Small intestine (tissue), 7 donors: ENCODE results near the gene FHIT. TPM values are rescaled to one million over a fixed set of nuclear protein-coding genes. Genes with fewer than 3 reads are reported as not detected.

Source experiments
- DNase-seq, 2 donors: peaks; one replicate each; pipeline versions ENCODE4 v3.0.0 to v3.0.0-alpha.2; 2013
- FAIRE-seq: peaks from 2 replicates; lab custom pipeline; 2012; peaks lifted over from hg19 to GRCh38; lab: Jason Lieb, UNC
- H3K27ac ChIP-seq, 3 donors: one replicate each; pipeline ENCODE4 v1.5.1; 2013; ENCODE audit warnings: low read length in 2 of 3, mild to moderate bottlenecking in 2 of 3, control low read depth in 1 of 3, inconsistent platforms in 1 of 3, low read depth in 1 of 3, moderate library complexity in 1 of 3
- H3K27me3 ChIP-seq, 3 donors: one replicate each; pipeline ENCODE4 v1.6.1; 2013; ENCODE audit warnings: low read length in 3 of 3, inconsistent platforms in 1 of 3; ENCODE audit not compliant: control insufficient read depth in 3 of 3, insufficient read depth in 3 of 3
- H3K36me3 ChIP-seq, 3 donors: one replicate each; pipeline ENCODE4 v1.6.1; 2013; ENCODE audit warnings: low read length in 3 of 3, inconsistent platforms in 1 of 3, low read depth in 1 of 3, mild to moderate bottlenecking in 1 of 3, moderate library complexity in 1 of 3; ENCODE audit not compliant: control insufficient read depth in 3 of 3, insufficient read depth in 2 of 3
- H3K4me1 ChIP-seq, 3 donors: one replicate each; pipeline ENCODE4 v1.6.1; 2013; ENCODE audit warnings: low read length in 2 of 3, inconsistent platforms in 1 of 3, low read depth in 1 of 3, mild to moderate bottlenecking in 1 of 3, moderate library complexity in 1 of 3; ENCODE audit not compliant: control insufficient read depth in 3 of 3, insufficient read depth in 2 of 3
- H3K4me3 ChIP-seq, 3 donors: one replicate each; pipeline ENCODE4 v1.5.1; 2013; ENCODE audit warnings: low read length in 3 of 3, control low read depth in 1 of 3, inconsistent platforms in 1 of 3, low read depth in 1 of 3, mild to moderate bottlenecking in 1 of 3, moderate library complexity in 1 of 3
- H3K9me3 ChIP-seq, 2 donors: one replicate each; pipeline ENCODE4 v1.6.1; 2013; ENCODE audit warnings: low read depth in 1 of 2, low read length in 1 of 2; ENCODE audit not compliant: control insufficient read depth in 2 of 2, insufficient read depth in 1 of 2
- WGBS, 3 donors: extraction: QIAGEN DNeasy Blood & Tissue Kit; methylation state at CpG; one replicate each; pipeline ENCODE4 v1.1.7; 2013; 5-methylcytosine and 5-hydroxymethylcytosine counted together
- polyA plus RNA-seq, 4 donors: library from polyadenylated mRNA; stranded (reverse) in 3 of 4; unstranded in 1 of 4; fragments of 200-250 nt in 3 of 4; fragments of 120-200 nt in 1 of 4; gene quantifications; one replicate each; pipeline versions ENCODE4 v1.2.1 to v1.2.3, GENCODE V29; 2013
- donor health status: healthy with polysubstance abuse.
- donor health status: control.
- donor health status: control.
- donor health status: Bipolar disorder and iron deficiency.
- donor health status: healthy.

The FHIT gene
- polyA plus RNA-seq, 4 donors: 4.4 to 30.4 (median 7.0) TPM

DNA sequence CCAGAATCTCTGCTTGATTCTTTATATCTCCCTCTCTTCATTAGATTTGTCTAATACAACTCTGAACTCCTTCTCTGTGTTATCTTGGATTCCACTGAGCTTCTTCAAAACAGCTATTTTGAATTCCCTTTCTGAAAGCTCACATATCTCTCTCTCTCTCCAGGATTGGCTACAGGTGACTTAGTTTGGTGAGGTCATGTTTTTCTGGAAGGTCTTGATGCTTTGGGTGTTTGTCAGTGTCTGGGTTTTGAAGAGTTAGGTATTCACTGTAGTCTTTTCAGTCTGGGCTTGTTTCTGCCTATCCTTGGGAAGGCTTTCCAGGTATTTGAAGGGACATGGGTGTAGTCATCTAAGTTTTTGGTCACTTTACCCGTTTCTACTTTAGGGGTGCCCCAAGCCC is 781.8 kb downstream of the FHIT start:
- no peak for DNase-seq
- peaks cover 0 to 11% of the 10 kb centered on the region in 2 donors for H3K9me3 ChIP-seq
- no peak overlapping the region for H3K4me3 ChIP-seq
- H3K4me1 ChIP-seq: no peaks in the 10 kb centered on the region
- no peaks in the 10 kb centered on the region for H3K36me3 ChIP-seq
- no peak for FAIRE-seq
- 76 to 92% (median 89%) methylated on average over 1 of the region's 1 CpG for WGBS, 3 donors
- H3K27me3 ChIP-seq: no peaks in the 10 kb centered on the region
- no peak overlapping the region for H3K27ac ChIP-seq

- WGBS, 3 donors: 12 to 54% (median 32%) methylated on average over 1 of the region's 1 CpG
Measured at GRCh38 chr3:60463685-60464084, 787.6 kb downstream of the FHIT start.

DNA sequence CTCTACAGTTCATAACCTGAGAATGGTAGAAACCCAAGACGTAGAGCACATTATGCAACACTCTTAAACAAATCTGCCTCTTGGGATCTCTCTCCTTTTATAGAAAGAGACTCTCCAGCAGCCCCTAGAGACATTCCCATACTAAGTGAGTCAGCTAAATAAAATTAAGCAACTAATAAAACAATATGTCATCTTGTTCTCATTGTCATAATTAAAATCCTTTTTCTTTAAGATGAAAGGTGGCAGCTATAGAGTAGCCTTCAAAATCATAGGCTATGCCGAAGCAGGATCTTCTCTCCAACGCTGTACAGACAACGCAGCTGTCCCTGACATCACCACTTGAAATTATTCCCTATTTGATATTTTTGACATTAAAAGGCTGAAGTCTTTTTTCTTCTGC is 790.0 kb downstream of the FHIT start:
- H3K27ac ChIP-seq: no peak overlapping the region
- H3K36me3 ChIP-seq: no peaks in the 10 kb centered on the region
- no peaks in the 10 kb centered on the region for H3K27me3 ChIP-seq
- no peak for DNase-seq
- no peak for FAIRE-seq
- 75 to 89% (median 87%) methylated on average over 4 of the region's 4 CpGs for WGBS, 3 donors
- H3K9me3 ChIP-seq: peaks cover 0 to 3% of the 10 kb centered on the region in 2 donors
- no peaks in the 10 kb centered on the region for H3K4me1 ChIP-seq
- no peak overlapping the region for H3K4me3 ChIP-seq

More at GRCh38 chr3:60463685-60464084, 787.6 kb downstream of the FHIT start:
- Histone ChIP-seq H3K4me3 (no peak overlapping the region), H3K27ac (no peak overlapping the region), H3K36me3 (no peaks in the 10 kb centered on the region), H3K27me3 (no peaks in the 10 kb centered on the region), H3K9me3 (peaks cover 0 to 1% of the 10 kb centered on the region in 2 donors), H3K4me1 (no peaks in the 10 kb centered on the region)
- peak; percentile 75 to 83 for DNase-seq
- FAIRE-seq: peak; percentile 74

DNA sequence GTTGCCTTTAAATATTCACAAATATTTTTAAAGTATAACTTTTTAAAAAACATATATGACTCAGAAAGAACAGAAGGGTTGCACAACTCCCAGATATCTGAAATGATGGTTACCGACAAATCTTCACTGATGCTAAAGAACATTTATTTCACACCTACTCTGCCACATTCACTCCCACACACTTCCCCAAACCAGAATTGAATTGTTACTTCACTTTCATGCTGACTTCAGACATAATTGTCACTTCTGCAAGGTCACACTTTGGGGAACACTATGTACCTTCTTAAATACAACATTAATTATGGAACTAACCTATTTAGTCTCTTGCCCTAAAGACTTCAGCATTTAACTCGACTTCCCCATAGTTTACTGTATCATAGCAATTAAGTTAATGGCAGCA is 795.1 kb downstream of the FHIT start:
- WGBS, 3 donors: 36 to 45% (median 45%) methylated on average over 2 of the region's 2 CpGs
- Histone ChIP-seq H3K4me1 (no peaks in the 10 kb centered on the region), H3K27ac (no peak overlapping the region), H3K36me3 (no peaks in the 10 kb centered on the region), H3K4me3 (no peak overlapping the region), H3K27me3 (no peaks in the 10 kb centered on the region), H3K9me3 (peaks cover 0 to 3% of the 10 kb centered on the region in 2 donors)
- DNase-seq: no peak
- no peak for FAIRE-seq

DNA sequence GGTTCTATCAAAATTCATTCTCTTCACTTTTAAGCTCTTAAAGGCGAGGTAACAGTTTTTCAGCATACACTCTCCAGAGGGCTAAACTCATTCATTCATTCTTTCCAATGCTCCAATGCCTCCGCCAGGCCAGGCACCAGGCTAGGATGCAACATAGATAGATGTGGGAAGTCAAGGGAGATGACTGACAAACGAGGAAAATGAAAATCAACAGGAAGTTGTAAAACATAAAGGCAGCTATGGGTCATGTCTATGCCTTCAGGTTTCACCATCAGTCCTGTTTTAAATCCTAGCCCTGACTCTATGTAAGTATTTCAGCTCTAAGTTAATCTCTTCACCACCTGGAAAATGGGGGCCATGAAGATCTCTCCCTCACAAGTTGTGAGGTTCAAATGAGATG is 797.9 kb downstream of the FHIT start:
- H3K4me1 ChIP-seq: no peaks in the 10 kb centered on the region
- H3K9me3 ChIP-seq: no peaks in the 10 kb centered on the region
- H3K27ac ChIP-seq: no peak overlapping the region
- H3K36me3 ChIP-seq: no peaks in the 10 kb centered on the region
- FAIRE-seq (no peak), DNase-seq (no peak)
- 61 to 68% (median 68%) methylated on average over 3 of the region's 3 CpGs for WGBS, 3 donors
- H3K4me3 ChIP-seq: no peak overlapping the region
- no peaks in the 10 kb centered on the region for H3K27me3 ChIP-seq

DNA sequence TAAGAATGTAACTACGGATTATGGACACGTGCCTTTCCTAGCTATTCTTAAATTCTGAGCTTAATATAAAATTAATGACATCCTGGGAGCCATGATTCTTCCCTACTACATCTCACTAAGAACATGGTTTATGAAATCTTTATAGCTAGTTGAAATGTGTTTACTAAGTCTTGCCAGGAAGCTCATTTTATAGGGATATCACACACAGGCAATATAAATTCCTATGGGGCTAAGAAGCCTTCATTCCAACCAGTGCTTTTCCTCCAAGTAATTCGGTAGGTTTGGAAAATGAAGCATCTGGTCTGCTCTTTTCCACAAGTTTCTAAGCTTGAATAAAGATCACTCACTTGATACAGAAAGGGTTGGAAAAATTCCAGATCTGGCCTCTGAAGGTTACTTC is 802.6 kb downstream of the FHIT start:
- DNase-seq: no peak
- H3K9me3 ChIP-seq: no peaks in the 10 kb centered on the region
- WGBS, 3 donors: 62 to 67% (median 66%) methylated on average over 3 of the region's 3 CpGs

DNA sequence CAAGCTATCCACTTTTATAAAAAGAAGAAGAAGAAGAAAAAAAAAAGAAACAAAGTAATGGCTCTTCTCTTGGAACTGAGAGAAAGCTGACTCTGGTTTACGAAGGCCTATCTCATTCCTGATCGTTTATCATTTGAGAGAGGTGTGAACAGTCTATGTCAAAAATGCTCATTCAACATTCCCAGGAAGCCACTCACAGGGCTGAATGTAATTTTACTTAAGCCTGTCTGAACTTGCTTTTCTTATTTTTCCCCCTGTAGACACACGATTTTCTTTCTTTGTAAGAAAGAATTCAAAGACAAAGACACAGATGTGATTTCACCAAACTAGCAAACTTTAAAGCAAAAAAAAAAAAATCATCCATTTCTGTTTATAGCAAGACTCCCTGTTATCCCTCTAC is 805.8 kb downstream of the FHIT start:
- Histone ChIP-seq H3K9me3 (no peaks in the 10 kb centered on the region), H3K4me1 (no peaks in the 10 kb centered on the region), H3K4me3 (no peak overlapping the region), H3K27me3 (no peaks in the 10 kb centered on the region), H3K27ac (no peak overlapping the region), H3K36me3 (no peaks in the 10 kb centered on the region)
- DNase-seq (no peak), FAIRE-seq (no peak)
- 13 to 56% (median 41%) methylated on average over 3 of the region's 3 CpGs for WGBS, 3 donors

More for the DNA sequence above, 802.6 kb downstream of the FHIT start:
- H3K4me3 ChIP-seq: no peak overlapping the region
- no peak for FAIRE-seq
- H3K27ac ChIP-seq: no peak overlapping the region
- H3K27me3 ChIP-seq: no peaks in the 10 kb centered on the region
- no peaks in the 10 kb centered on the region for H3K36me3 ChIP-seq
- H3K4me1 ChIP-seq: no peaks in the 10 kb centered on the region

- H3K4me3 ChIP-seq: no peak overlapping the region
- H3K27ac ChIP-seq: no peak overlapping the region
- no peaks in the 10 kb centered on the region for H3K9me3 ChIP-seq
- H3K4me1 ChIP-seq: no peaks in the 10 kb centered on the region
- no peak for FAIRE-seq
- 52 to 61% (median 54%) methylated on average over 5 of the region's 5 CpGs for WGBS, 3 donors
- H3K27me3 ChIP-seq: no peaks in the 10 kb centered on the region
- DNase-seq: no peak
- no peaks in the 10 kb centered on the region for H3K36me3 ChIP-seq
Measured at GRCh38 chr3:60444898-60445437, 806.3 kb downstream of the FHIT start.

DNA sequence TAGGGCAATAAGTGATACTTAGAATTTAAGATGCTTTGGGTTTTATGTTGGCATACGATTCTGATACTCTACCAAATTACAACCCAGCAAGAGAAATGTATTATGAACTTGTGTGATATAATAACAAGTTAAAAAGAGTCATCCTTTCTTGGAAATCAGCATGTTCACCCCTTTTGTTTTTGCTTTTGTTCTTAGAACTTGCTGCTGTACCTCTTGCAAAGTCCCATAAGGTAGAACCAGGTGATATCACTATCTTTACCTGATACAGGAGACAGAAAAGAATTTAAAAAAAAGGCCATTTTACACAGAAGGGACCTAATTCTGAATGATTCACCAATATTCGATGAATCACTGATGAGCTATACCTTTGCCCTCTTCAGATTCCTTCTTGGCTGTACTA is 810.4 kb downstream of the FHIT start:
- WGBS, 3 donors: 82 to 92% (median 88%) methylated on average over 2 of the region's 2 CpGs
- no peaks in the 10 kb centered on the region for H3K9me3 ChIP-seq
- H3K4me1 ChIP-seq: no peaks in the 10 kb centered on the region
- H3K27me3 ChIP-seq: no peaks in the 10 kb centered on the region
- no peak for DNase-seq
- H3K4me3 ChIP-seq: no peak overlapping the region
- H3K27ac ChIP-seq: no peak overlapping the region
- no peaks in the 10 kb centered on the region for H3K36me3 ChIP-seq
- FAIRE-seq: no peak
